Left kidney (tissue), 2 donors: ENCODE measurements around the gene BUB1B. TPM values are rescaled to one million over a fixed set of nuclear protein-coding genes. Genes with fewer than 3 reads are reported as not detected.

Source experiments
- DNase-seq: peaks from one replicate; pipeline ENCODE4 v3.0.0-alpha.2; 2013
- polyA plus RNA-seq: library from polyadenylated mRNA; unstranded; fragments of 120-200 nt; gene quantifications from one replicate; pipeline ENCODE4 v1.2.1, GENCODE V29; 2013; ENCODE audit not compliant: insufficient read length

The BUB1B gene
- polyA plus RNA-seq, 1 donor: 45.9 TPM

DNA sequence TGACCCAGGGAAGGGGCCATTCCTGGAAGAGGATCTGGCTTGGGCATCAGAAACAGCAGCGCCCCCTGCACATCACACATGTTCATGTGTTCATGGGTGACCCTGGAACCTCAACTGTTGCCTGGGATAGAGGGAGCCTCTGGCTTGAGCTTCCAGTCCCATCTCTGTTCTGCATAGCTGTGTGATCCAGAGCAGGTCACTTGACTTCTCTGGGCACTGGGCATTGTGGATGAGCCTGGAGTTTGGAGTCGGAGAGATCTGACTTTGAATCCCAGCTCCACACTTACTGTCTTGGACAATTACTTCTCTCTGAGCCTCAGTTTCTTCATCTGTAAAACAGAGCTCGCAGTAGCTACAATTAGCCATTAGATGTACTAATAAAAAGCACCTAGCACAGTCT is 93.6 kb downstream of the BUB1B start:
- no peak for DNase-seq

DNA sequence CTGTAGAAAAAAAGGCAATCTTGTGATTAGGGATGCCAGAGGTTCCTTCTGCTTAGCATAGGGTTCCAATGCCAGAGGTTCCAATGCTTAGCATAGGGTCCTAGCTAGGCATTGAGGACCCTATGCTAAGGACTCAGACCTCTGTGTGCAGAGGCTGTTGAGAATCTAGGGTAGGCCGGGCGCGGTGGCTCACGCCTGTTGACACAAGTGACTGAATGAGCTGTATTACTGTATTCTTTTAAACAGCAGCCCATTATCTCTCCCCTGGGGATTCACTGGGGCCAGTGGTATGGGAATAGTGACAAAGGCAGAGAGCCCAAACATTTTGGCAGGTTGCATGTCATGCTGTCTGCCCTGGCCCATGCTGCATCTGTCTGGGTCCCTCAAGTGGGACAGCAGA is 94.2 kb downstream of the BUB1B start:
- DNase-seq: no peak

DNA sequence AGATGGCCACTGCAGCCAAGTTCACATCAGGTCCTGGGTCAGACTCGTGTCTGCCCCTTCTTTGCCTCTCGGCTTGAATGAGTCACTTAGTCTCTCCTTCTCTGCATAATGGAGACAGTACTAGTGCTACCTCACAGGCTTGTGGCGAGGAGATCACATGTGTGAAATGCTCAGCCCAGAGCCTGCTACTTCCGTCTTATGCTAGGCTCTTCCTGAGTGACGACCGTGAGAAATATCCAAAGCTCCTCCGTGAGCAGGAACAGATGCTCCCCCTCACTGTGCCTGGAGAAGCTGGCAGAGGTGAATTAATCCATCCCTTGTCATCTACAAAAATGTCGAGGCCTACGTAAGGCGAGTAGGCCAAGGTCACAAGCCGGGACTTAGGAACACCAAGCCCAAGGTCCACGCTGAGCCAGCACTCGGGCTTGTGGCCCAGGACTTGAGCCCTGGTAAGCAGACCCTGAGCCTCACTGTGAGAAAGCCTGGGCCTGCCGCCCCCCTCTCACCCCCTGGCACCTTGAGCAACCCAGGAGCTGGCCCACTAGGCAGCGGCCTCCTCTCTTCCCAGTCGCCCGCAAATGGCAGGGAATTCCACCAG is 95.9 kb downstream of the BUB1B start:
- DNase-seq: no peak

DNA sequence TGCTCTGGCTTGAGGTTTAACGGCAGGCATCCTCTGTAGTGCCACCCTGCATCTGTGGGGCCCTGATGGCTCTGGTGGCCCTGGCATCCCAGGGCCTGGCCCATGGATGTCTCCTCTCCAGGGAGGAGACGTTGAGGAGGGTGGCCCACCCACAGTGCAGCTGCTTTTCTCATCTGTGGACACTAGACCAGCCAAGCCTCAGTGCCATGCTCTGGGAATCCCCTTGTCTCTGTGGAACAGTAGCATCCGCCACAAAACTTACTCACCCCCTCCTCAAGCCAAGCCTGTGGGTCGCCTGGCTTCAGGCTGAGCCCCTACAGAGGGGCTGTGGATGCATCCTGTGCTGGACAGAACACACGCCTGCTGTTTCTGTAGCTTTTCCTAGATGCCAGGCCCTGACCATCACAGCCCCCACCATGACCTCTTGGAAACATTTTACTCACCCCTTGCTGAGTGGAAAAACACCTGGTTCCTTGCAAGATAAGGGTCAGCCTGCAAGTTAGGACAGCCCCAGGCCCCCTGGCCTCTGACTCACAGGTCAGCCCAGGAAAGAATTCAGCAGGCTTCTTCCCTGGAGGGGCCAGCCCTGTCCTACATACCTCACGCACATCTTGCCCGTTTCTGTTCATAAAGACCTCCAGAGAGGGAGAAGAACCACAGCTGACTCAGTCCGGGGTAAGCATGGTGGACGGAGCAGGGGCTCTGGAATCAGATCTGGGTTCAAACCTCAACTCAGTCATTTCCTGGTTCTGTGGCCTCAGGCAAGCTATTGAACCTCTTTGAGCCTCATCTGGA is 97.0 kb downstream of the BUB1B start:
- DNase-seq: no peak

DNA sequence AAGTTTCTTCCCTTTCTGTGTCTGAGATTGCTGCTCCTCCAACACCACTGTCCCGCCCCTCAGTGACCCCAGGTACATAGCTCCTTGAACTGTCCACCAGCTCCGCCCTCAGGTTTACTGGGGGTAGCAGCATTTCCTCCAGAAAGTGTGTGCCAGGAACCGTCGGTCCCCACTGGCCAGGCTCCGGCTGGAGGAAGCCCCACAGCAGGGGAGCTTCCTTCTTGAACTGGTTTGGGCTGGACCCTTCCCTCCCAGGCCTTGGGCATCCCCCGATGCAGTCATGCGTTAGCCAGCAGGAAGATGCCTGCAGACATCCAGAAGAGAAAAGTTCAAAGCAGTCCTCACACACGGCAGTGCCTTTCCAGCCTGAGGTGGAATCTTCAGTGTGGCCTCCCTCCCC is 97.7 kb downstream of the BUB1B start:
- no peak for DNase-seq

DNA sequence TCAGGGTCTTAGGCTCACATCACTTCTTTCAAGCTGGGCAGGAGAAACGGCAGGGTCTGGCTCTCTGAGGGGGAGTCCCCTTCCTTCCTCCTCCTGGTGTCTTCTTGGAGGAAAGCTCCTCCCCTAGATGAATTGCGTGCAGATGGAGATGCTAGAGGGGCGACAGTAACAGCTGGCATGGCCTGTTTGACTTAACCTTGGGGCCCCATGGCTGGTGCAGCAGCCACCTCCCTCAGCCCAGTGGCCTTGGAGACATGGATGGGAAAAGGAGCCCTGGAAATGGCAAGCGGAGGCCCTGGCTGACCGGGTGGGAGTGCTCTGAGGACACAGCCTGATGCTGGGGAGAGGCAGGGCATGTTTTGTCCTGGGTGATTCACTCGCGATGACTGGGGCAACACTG is 98.2 kb downstream of the BUB1B start:
- DNase-seq: no peak

DNA sequence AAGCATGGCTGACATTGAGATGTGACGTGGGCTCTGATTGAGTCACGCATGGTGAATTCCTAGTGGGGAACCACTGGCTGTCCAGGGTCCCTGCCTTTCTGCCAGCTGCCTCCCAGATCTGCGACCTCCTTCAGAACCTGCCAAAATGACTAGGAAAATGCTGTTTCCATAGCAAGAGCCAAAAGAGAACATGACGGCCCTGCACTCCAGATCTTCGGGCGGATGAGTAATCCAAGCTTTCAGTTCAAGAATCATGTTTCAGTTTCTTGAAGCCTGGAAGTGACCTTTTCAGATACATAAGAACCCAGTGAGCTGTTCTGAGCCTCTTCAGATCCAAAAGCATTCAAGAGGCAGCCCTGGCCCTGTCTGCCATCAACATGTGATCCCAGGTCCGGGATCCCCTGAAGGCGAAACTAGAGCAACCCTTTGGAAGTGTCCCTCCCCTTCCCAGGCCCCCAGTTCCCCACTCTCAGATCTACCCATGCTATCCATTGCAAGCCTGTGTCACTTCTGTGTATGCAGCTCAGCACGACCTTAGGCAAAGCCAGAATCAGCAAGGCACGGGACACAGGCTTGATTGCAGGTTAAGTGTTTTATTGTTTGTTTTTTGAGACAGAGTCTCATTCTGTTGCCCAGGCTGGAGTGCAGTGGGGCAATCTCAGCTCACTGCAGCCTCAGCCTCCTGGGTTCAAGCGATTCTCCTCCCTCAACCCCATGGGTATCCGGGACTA is 102.3 kb downstream of the BUB1B start:
- DNase-seq: no peak

DNA sequence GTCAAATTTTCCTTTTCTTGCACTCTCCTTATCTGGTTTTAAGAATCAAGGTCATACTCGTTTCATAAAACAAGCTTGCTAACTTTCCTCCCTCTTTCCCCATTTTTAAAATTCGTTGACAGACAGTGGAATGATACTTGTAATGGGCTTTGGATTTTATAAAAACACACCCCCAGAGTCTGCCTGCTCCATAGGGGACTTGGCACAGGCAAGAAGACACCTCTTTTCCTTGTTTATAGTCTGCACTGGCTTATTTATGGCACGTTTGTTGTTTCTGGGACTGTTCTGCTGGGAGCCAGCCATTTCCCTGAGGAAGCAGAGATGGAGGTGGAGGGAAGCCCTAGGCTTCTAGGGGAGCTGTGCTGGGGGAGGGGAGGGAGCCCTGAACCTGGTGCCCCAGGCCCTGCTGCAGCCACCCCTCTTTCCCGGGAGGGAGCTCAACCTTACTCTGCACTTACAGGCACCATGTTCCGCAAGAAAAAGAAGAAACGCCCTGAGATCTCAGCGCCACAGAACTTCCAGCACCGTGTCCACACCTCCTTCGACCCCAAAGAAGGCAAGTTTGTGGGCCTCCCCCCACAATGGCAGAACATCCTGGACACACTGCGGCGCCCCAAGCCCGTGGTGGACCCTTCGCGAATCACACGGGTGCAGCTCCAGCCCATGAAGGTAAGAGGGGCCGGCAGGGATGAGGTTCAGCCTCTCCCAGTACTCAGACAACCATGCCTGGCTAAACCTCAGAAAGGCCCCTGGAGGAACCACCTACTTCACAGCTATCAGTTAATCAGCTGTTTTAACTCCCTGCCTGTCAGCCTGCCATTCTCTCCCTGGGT is 103.7 kb downstream of the BUB1B start:
- no peak for DNase-seq

DNA sequence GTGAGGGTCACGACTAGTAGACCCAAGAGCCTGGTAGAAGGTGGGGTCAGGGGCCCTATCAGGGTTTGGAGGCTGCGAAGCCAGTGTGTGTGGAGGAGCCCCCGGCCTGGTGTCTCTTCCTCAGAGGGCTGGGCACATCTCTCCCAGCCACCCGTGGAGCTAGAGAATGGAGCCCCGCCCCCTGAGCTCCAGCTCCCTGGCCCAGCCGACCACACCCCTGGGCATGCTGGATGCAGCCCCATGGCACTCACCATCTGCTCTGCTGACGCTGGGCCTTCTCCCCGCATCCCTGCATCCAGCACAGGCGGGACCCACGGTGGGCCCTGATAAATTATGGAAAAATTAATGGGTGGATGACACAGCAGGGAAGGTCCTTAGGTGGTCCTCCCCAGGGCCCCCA is 104.5 kb downstream of the BUB1B start:
- DNase-seq: no peak

DNA sequence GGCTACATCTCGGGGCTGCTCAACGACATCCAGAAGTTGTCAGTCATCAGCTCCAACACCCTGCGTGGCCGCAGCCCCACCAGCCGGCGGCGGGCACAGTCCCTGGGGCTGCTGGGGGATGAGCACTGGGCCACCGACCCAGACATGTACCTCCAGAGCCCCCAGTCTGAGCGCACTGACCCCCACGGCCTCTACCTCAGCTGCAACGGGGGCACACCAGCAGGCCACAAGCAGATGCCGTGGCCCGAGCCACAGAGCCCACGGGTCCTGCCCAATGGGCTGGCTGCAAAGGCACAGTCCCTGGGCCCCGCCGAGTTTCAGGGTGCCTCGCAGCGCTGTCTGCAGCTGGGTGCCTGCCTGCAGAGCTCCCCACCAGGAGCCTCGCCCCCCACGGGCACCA is 105.0 kb downstream of the BUB1B start:
- DNase-seq: no peak

DNA sequence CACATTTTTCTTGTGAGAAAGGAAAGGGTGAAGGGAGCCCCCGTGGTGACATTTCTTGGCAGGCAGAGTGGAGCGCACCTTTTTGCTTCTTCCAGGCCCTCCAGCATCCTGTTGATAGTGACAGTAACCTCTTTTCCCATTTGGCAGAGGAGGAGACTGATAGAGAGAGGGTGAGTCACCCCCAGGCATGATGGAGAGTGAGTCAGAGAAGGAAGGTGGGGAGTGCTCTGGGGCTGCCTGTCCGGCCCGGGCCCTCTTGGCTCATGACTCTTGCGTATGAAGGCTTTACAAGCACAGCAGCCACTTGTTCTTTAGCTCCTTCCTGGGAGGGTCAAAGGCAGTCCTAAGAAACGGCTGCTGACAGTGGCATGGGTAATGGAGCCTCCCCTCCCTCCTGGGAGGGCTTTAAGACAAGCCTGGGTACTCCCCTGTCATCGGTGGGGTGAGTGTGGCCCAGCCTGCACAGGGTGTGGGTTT is 106.0 kb downstream of the BUB1B start:
- no peak for DNase-seq

DNA sequence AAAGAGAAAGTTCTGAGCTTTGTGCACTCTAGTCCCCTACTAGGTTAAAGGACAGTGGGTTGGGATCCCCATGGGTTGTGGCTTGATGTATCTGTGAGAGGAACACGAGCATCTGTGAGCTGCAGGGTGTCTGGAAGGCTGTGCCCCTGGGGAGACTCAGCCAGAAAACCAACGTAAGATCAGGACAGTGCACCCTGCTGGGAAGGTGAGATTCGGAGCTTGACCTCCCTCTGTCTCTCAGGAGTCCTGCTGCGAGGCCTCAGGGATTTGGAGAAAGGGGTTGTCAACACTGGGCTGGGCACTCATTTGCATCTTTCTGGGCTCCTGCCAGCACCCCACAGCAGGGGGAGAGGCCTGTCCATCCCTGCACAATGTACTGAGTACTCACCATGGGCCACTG is 106.8 kb downstream of the BUB1B start:
- no peak for DNase-seq

DNA sequence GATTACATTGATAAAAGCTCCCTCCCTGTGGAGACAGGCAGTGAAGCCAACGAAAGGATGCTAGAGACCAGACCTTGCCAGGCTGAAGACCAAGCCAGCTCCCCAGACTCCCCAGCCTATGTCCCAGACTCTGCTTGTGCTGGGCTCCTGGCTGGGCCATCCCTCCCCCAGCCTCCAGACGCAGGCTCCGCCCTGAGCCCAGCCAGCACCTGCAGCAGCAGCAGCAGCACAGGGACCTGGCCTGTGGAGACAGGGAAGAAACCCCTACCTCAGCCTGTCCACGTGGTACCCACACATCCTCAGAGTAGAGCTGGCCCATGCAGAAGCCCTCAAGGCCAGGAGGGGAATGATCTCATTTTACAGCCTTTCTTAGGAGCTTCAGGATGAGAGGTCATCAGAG is 108.7 kb downstream of the BUB1B start:
- no peak for DNase-seq

DNA sequence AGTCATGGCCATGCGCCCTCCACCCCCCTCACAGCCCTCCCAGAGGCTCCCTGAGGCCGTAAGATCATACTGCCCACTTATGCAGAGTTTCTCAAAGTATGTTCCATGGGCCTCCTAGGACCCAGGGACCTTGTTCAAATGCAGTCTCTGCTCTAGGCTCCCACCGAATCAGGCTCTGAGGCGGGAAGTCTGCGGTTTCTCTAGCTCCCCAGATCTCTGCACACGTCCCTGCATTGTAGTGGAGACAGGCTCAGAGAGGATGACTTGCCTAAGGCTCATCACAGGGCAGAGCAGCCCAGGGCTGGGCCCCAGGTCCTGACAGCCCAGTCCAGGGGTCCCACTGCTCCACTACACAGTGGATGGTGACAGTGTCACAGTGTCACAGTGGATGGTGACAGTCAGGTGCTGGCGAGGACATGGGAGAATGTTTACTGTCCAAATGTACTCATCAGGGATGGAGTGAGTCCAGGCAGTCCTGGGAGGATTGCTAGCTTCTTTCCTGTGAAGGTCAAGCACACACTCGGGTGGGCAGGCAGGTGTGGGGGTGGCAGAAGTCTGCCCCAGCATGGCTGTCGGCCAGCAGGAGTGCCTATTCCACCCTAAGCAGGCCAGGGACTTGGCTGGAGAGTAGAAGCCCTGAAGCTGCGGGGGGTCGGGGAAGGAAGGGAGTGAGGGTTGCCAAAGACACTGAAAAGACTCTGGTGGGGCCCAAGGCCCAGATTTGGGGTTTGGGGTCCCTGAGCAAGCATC is 109.6 kb downstream of the BUB1B start:
- DNase-seq: no peak

Other genes starting within 250 kb of the BUB1B start
- gene GPR176, start 240.8 kb upstream of the BUB1B start, polyA plus RNA-seq: 15.9 TPM
- 71.6 TPM for gene EIF2AK4, start 227.0 kb upstream of the BUB1B start, polyA plus RNA-seq
- gene SRP14, start 121.9 kb upstream of the BUB1B start, polyA plus RNA-seq: 461 TPM
- gene BMF, start 52.2 kb upstream of the BUB1B start, polyA plus RNA-seq: 45.3 TPM
- 6.5 TPM for gene PAK6, start 78.0 kb downstream of the BUB1B start, polyA plus RNA-seq
- gene ANKRD63, start 122.0 kb downstream of the BUB1B start, polyA plus RNA-seq: 0.17 TPM
- gene PLCB2, start 146.9 kb downstream of the BUB1B start, polyA plus RNA-seq: 10.8 TPM
- 15.6 TPM for gene INAFM2, start 162.6 kb downstream of the BUB1B start, polyA plus RNA-seq
- 6.3 TPM for gene CCDC9B, start 179.9 kb downstream of the BUB1B start, polyA plus RNA-seq
- gene PHGR1, start 190.0 kb downstream of the BUB1B start, polyA plus RNA-seq: not detected
- 0.35 TPM for gene DISP2, start 197.2 kb downstream of the BUB1B start, polyA plus RNA-seq
- 46.4 TPM for gene KNSTRN, start 221.7 kb downstream of the BUB1B start, polyA plus RNA-seq
- gene IVD, start 244.7 kb downstream of the BUB1B start, polyA plus RNA-seq: 103 TPM